AG10803 (cell line): ENCODE results near the gene GREB1L.
"Not testable (repeated sequence)": the region's sequence is repeated elsewhere in the genome, so short reads cannot be mapped to it uniquely, and the experiment has no call there.

ENCODE experiments used
- DNase-seq: peaks from one replicate; pipeline ENCODE4 v3.0.0; 2010; ENCODE audit warnings: low read depth
- H3K4me3 ChIP-seq: 2 replicates; pipeline ENCODE4 v1.5.1; 2011; ENCODE audit warnings: mild to moderate bottlenecking, low read length, control low read depth
- TF ChIP-seq, protein P1 (sequence below): conservative IDR thresholded peaks from 2 replicates; pipeline ENCODE4 v1.5.1; 2011; ENCODE audit warnings: mild to moderate bottlenecking, low read length, control low read depth, inconsistent platforms

The GREB1L gene

DNA sequence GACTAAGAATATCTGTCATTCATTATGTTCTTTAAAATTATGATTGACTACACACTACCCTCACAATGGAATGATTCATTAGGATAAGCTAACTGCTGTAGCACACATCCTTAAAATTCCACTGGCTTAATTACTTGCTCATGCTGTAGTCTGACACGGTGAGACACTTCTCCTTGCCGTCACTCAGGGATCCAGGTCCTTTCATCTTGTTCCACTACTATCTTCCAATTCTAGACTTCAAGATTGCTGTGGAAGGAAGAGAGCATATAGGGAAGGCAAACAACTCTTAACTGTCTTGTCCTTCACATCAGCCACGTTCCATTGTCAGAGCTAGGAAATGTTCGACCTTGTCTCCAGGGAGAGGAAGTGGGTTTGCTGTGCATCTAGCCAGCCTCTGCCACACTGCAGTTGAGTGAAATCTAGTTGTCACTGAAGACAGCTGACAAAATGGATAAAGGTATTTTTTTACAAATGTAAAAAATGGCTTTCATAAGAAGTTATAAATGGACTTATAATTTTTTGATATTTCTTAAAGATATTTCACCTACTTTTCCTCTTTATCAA is 30.1 kb downstream of the GREB1L start:
- TF ChIP-seq, protein P1, sequence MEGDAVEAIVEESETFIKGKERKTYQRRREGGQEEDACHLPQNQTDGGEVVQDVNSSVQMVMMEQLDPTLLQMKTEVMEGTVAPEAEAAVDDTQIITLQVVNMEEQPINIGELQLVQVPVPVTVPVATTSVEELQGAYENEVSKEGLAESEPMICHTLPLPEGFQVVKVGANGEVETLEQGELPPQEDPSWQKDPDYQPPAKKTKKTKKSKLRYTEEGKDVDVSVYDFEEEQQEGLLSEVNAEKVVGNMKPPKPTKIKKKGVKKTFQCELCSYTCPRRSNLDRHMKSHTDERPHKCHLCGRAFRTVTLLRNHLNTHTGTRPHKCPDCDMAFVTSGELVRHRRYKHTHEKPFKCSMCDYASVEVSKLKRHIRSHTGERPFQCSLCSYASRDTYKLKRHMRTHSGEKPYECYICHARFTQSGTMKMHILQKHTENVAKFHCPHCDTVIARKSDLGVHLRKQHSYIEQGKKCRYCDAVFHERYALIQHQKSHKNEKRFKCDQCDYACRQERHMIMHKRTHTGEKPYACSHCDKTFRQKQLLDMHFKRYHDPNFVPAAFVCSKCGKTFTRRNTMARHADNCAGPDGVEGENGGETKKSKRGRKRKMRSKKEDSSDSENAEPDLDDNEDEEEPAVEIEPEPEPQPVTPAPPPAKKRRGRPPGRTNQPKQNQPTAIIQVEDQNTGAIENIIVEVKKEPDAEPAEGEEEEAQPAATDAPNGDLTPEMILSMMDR, result no peak
- no peak for DNase-seq
- no peak overlapping the region for H3K4me3 ChIP-seq

GRCh38 chr18:21273568-21273967 is 31.5 kb downstream of the GREB1L start:
- TF ChIP-seq, protein P1, result no peak
- no peak for DNase-seq

GRCh38 chr18:21275645-21276044 is 33.6 kb downstream of the GREB1L start:
- no peak for DNase-seq
- no peak overlapping the region for H3K4me3 ChIP-seq
- TF ChIP-seq, protein P1, result no peak

More at GRCh38 chr18:21273568-21273967, 31.5 kb downstream of the GREB1L start:
- no peak overlapping the region for H3K4me3 ChIP-seq

- no peak for DNase-seq
- TF ChIP-seq, protein P1, result no peak
- H3K4me3 ChIP-seq, result no peak overlapping the region
Observed at GRCh38 chr18:21277578-21277977, 35.5 kb downstream of the GREB1L start.

DNA sequence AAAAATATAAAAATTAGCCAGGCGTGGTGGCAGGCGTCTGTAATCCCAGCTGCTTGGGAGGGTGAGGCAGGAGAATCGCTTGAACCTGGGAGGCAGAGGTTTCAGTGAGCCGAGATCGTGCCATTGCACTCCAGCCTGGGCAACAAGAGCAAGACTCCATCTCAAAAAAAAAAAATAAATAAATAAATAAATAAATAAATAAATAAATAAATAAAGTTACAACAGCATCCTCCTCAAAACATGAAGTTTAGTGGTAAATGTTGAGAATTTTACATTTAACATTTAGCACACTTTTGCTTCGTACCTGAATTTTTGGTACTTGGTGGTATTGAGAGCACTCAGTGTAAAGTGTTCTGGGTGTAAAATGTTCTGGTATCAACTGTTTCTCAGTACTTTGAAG is 36.2 kb downstream of the GREB1L start:
- DNase-seq, H3K4me3 ChIP-seq: not testable (repeated sequence)

GRCh38 chr18:21281603-21282002 is 39.6 kb downstream of the GREB1L start:
- TF ChIP-seq, protein P1, result no peak
- H3K4me3 ChIP-seq, result no peak overlapping the region
- peak; percentile 50 for DNase-seq

DNA sequence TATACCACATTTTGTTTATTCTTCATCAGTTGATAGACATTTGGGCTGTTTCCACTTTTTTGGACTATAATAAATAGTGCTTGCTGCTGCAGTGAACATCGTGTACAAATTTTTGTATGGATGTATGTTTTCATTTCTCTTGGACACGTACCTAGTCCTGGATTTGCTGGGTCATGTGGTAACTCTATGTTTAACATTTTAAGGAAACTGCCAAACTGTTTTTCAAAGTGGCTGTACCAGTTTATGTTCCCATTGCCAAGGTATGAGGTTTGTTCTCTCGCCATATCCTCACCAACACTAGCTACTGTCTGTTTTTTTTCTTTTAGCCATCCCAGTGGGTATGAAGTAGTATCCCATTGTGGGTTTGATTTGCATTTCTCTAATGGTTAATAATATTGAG is 42.5 kb downstream of the GREB1L start:
- TF ChIP-seq, protein P1, result no peak
- DNase-seq, result no peak
- H3K4me3 ChIP-seq, result no peak overlapping the region

DNA sequence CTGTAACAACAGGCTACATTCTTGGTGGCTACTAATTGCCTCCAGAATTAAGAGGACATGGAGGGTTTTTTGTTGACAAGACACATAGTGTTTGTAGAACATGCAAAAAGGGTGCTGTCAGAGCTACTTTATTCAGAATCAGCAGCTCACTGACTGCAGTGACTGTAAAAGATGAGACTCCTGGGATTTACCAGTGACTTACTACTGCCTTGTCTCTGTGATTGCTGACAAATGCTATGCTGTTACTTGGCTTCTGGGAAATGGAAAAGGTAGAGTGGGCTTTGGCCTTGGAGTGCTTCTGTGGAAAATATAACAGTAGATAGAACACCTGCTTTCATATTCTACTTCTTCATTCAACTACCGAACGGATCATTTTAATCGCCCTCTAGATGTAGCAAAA is 47.8 kb downstream of the GREB1L start:
- DNase-seq, result no peak
- no peak overlapping the region for H3K4me3 ChIP-seq
- TF ChIP-seq, protein P1, result no peak
